Measurements from ENCODE around the gene PIRT.

DNA sequence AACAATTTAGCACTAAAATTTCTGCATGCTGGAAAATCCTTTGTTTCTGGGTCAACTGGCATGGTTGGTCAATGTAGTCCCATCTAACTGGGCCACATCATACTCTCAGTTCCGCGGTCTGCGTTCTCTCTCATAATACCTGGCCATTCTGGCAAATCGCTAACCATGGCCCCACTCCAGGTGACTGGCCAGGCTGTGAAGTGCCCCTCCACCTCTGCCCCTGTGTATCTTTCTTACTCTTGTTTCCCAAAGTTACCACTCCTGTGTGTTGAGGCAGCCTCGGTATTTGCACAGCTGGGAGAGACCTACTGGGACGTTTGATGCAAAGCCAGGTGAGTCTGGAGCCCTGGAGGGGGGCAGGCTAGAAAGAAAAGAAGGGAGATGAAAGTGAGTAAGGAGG, 32.0 kb downstream of the PIRT start:
- TF ChIP-seq POLR2A (IDR thresholded peaks at IDR 0.05) (no peak), POLR2AphosphoS5 (IDR thresholded peaks at IDR 0.05; ENCODE audit: insufficient read depth in 1 of 2, low read depth in 1 of 2) (no peak)
- TF ChIP-seq, protein P1, sequence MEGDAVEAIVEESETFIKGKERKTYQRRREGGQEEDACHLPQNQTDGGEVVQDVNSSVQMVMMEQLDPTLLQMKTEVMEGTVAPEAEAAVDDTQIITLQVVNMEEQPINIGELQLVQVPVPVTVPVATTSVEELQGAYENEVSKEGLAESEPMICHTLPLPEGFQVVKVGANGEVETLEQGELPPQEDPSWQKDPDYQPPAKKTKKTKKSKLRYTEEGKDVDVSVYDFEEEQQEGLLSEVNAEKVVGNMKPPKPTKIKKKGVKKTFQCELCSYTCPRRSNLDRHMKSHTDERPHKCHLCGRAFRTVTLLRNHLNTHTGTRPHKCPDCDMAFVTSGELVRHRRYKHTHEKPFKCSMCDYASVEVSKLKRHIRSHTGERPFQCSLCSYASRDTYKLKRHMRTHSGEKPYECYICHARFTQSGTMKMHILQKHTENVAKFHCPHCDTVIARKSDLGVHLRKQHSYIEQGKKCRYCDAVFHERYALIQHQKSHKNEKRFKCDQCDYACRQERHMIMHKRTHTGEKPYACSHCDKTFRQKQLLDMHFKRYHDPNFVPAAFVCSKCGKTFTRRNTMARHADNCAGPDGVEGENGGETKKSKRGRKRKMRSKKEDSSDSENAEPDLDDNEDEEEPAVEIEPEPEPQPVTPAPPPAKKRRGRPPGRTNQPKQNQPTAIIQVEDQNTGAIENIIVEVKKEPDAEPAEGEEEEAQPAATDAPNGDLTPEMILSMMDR (IDR thresholded peaks at IDR 0.05) = no peak

Measured in vagina (tissue), 2 donors.